ENCODE results near the gene CANX.

DNA sequence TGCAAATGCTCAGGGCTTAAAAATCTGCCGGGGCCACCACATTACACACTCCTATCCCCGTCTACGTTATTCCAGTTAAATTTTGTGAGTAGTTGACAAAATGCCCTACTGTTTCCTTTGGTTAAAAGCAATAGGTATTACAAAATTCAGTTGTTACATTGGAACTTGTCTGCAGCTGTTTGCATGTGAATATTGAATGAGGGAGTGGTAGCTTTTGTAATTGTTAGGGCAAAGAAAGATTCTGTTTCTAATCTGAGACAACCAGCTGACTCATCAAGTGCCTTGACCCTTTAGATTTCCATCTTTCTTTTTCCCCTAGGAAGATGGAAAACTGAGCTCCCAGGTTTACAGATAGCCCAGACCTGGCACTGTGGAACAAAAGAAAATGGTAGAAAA, 64.0 kb downstream of the CANX start:
- TF ChIP-seq EZH2 (IDR thresholded peaks at IDR 0.05; ENCODE audit: insufficient read depth, poor library complexity, severe bottlenecking) (no peak), EZH2phosphoT487 (IDR thresholded peaks at IDR 0.05; ENCODE audit: insufficient read depth, low read depth) (no peak)

Data from GM23248 (cell line).